H1 (cell line): ENCODE results near the gene LRBA. TPM values are rescaled to one million over a fixed set of nuclear protein-coding genes. Genes with fewer than 3 reads are reported as not detected.

ENCODE experiments used
- CTBP2 ChIP-seq: IDR thresholded peaks from 2 replicates; pipeline ENCODE4 v1.7.0; 2011; ENCODE audit warnings: borderline replicate concordance, mild to moderate bottlenecking, moderate library complexity, mixed read lengths, low read length; ENCODE audit not compliant: insufficient read depth, insufficient read length
- FOSL1 ChIP-seq: IDR thresholded peaks from 2 replicates; pipeline ENCODE4 v1.6.1; 2011; ENCODE audit warnings: mild to moderate bottlenecking, low read depth, low read length, moderate library complexity; ENCODE audit not compliant: insufficient read depth
- POU5F1 ChIP-seq: IDR thresholded peaks from 2 replicates; pipeline ENCODE4 v1.6.1; 2011; ENCODE audit warnings: low read depth, mild to moderate bottlenecking, low read length, moderate library complexity
- RBBP5 ChIP-seq: IDR thresholded peaks from 2 replicates; pipeline ENCODE4 v1.7.1; 2012; ENCODE audit warnings: low read depth, mild to moderate bottlenecking, inconsistent platforms, low read length, moderate library complexity, borderline replicate concordance
- SP4 ChIP-seq: IDR thresholded peaks from 2 replicates; pipeline ENCODE4 v1.6.1; 2012; ENCODE audit warnings: low read length, inconsistent platforms
- SUZ12 ChIP-seq: fragments of 200-600 bp; sonication (generic); IDR thresholded peaks from 2 replicates; pipeline ENCODE4 v1.6.1; 2012; ENCODE audit warnings: mild to moderate bottlenecking, inconsistent platforms, low read length, moderate library complexity, mixed read lengths
- TCF12 ChIP-seq: IDR thresholded peaks from 2 replicates; pipeline ENCODE4 v1.6.1; 2011; ENCODE audit warnings: low read depth, mild to moderate bottlenecking, low read length
- polyA plus RNA-seq, 7 experiments: library from polyadenylated mRNA; depleted of rRNA in 3 of 7; stranded (reverse) in 5 of 7; unstranded in 2 of 7; fragments of >200 nt in 5 of 7; fragments of 200-250 nt in 2 of 7; gene quantifications; 1 replicate in 5 of 7; 2 replicates in 1 of 7; 4 replicates in 1 of 7; pipeline versions ENCODE4 v1.2.1 to v1.2.3, GENCODE V29; 2011 to 2013; ENCODE audit warnings: missing spikeins in 2 of 7, mixed read lengths in 2 of 7
- total RNA-seq: library from RNA; stranded (reverse); fragmentation: NEBNext Ultra II Directional; extraction: Animal tissue kit (Norgen Biotek cat#: 25700); gene quantifications from 2 replicates; pipeline ENCODE4 v1.2.1, GENCODE V29; 2021

LRBA gene
- total and polyA plus RNA-seq, 2 of the 8 experiments (the other 6 are each of a cell fraction or from before 2014, with no cell fraction given): 54.6 to 83.2 TPM

GRCh38 chr4:151021637-151022334 lies 6.7 kb upstream of the LRBA start (continued):
- TF ChIP-seq CTBP2: no peak
- no peak for TF ChIP-seq TCF12
- TF ChIP-seq FOSL1: no peak
- no peak for TF ChIP-seq SUZ12
- no peak for TF ChIP-seq RBBP5
- TF ChIP-seq POU5F1: no peak
- TF ChIP-seq SP4: no peak
- TF ChIP-seq, all 59 proteins: peak for 0
